Activated naive CD4-positive, alpha-beta T cell treated with anti-CD3 and anti-CD28 coated beads, Interleukin-2, amount 10 ng/mL, durations not matched to agents 7 days and 5 days (primary cell): ENCODE measurements around the gene PIERCE2.
"Not testable (repeated sequence)": the region's sequence is repeated elsewhere in the genome, so short reads cannot be mapped to it uniquely, and the experiment has no call there.

Source experiments
- CTCF ChIA-PET: fragments of 350-600 bp; sonication (Branson Sonifier 250); formaldehyde crosslinking; loops from one replicate; lab custom pipeline; 2021; ENCODE audit warnings: antibody characterized with exemption; lab: Charles Lee
- DNase-seq: peaks from one replicate; pipeline ENCODE4 v3.0.0-alpha.2; 2020
- H3K27ac Mint-ChIP-seq: one replicate; pipeline ENCODE4 v1.8.0; 2021; ENCODE audit warnings: mild to moderate bottlenecking, moderate library complexity, mixed read lengths
- H3K27me3 Mint-ChIP-seq: one replicate; pipeline ENCODE4 v1.8.0; 2021; ENCODE audit warnings: mild to moderate bottlenecking, mixed read lengths
- H3K36me3 Mint-ChIP-seq: one replicate; pipeline ENCODE4 v1.8.0; 2021; ENCODE audit warnings: mixed read lengths
- H3K4me1 Mint-ChIP-seq: one replicate; pipeline ENCODE4 v1.8.0; 2021; ENCODE audit warnings: mixed read lengths
- H3K4me3 Mint-ChIP-seq: one replicate; pipeline ENCODE4 v1.8.0; 2021; ENCODE audit warnings: mild to moderate bottlenecking, moderate library complexity, mixed read lengths
- H3K9me3 Mint-ChIP-seq: one replicate; pipeline ENCODE4 v1.8.0; 2021; ENCODE audit warnings: mixed read lengths

PIERCE2 gene, protein sequence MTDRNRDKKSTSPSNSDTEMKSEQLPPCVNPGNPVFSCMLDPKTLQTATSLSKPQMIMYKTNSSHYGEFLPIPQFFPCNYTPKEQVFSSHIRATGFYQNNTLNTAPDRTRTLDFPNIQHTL

DNA sequence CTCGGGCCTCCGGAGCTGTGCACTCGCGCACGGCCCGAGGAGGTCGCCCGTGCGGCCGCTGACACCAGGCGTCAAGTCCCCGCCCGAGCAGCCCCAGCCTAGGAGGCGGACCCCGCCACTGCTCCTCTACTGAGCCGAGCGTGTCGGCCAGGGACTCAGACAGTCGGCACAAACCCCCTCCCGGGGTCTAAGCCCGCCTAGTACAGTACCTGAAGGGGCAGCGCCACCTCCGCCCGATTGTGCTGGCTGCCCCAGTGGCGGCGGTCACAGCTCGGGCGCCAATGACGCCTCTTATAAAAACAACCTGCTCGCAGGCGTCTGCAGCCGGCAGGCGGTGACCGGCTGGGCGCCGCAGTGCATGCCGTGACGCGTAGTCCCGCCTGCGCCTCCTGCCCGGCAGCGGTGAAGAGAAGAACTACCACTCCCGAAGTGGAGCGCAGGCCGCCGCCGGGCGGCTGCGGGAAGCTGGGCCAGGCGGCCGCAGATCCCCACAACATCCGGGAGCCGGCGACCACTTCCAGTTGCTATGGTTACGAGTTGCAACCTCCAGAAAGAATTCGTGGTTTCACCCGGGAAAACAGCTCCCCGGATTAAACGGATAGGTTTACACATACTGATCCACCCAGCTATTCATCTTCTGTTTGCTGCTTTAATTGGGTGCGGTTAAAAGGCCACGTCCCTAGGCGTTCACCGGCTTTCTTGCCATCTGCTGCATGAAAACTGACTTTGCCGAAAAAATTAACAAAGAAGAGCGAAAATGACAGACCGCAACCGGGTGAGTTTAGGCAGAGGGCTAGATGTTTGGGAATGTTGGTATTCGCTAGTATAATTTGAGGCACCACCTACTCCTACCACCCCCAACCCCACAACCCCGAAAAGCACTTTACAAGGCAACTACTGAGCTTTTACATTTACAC, at the start of gene PIERCE2, which contains the start of gene CCPG1:
Gene PIERCE2 (plus strand): TSS at position 484 of the 917 bp plus-strand sequence. CDS start 274 bp downstream, at position 758.
Gene CCPG1 (minus strand): TSS at position 348 of the 917 bp plus-strand sequence. CDS start 18,935 bp downstream, outside the sequence.
- H3K4me3 Mint-ChIP-seq: peak within 1 kb of the TSS; percentile 76
- peak within 1 kb of the TSS; percentile 86 for H3K27ac Mint-ChIP-seq
- CTCF ChIA-PET: interaction anchor here (0.6 to 1.5 kb wide), 10 partner anchors 11 to 211 kb away, joined by 3 to 16 read pairs (median 3); partner anchors contain the start of genes PIGB, PIGBOS1 and RSL24D1
- H3K36me3 Mint-ChIP-seq: no peaks in the 10 kb centered on the region
- peaks cover 5% of the 10 kb centered on the region for H3K27me3 Mint-ChIP-seq
- peaks cover 26% of the 10 kb centered on the region for H3K4me1 Mint-ChIP-seq
- H3K9me3 Mint-ChIP-seq: no peaks in the 10 kb centered on the region
- DNase-seq: peak; percentile 92

DNA sequence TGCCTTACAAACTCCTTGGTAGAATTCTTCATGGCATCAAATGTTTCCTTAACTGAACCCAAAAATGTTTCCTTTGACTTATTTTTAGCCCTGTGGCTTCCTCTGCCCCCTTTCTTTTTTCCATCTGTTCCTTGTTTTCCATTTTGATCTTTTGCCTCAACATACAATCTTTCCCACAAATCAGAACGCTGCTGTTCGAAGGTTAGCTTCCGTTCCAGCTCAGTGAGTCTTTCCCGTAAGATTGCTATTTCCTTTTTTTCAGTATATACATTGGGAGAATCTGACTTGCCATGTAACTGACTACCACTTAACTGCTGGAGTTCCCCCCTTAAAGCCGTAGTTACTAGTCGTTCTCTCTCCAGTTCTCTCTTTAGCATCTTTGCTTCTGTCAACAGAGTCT, 48.0 kb upstream of the PIERCE2 start:
- Mint-ChIP-seq H3K27ac (no peak overlapping the region), H3K9me3 (no peaks in the 10 kb centered on the region), H3K4me1 (no peaks in the 10 kb centered on the region), H3K36me3 (peaks cover 20% of the 10 kb centered on the region), H3K27me3 (no peaks in the 10 kb centered on the region), H3K4me3 (no peak overlapping the region)
- DNase-seq: no peak
- CTCF ChIA-PET: no interaction called here

DNA sequence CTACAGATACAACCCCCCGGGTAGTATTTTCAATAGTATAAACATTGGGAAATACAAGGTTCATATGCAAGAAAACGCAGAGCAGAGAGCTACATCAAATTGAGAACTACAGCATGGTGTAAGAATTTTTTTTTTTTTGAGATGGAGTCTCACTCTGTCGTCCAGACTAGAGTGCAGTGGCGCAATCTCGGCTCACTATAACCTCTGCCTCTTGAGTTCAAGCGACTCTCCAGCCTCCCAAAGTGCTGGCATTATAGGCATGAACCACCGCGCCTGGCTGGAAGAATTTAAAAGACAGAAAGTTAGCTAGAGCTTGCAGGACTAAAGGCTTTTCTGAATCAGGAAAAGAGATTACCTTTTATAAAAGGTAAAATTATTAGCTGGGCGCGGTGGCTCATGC, 47.2 kb upstream of the PIERCE2 start:
- Mint-ChIP-seq H3K27ac (no peak overlapping the region), H3K36me3 (peaks cover 15% of the 10 kb centered on the region)

DNA sequence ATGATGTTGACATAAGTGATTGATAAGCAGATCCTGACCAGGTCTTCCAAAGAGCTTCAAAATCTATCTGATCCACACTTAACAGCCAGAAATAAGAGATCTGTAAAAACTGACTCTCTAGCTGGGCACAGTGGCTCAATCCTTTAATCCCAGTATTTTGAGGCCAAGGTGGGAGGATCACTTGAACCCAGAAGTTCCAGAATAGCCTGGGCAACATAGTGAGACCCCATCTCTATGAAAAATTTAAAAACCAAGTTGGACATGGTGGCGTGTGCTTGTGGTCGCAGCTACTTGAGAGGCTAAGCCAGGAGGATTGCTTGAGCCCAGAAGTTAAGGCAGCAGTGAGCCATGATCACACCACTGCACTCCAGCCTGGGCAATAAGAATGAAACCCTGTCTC, 45.7 kb upstream of the PIERCE2 start:
- H3K9me3 Mint-ChIP-seq: no peaks in the 10 kb centered on the region
- H3K27me3 Mint-ChIP-seq: no peaks in the 10 kb centered on the region
- H3K27ac Mint-ChIP-seq: no peak overlapping the region
- H3K36me3 Mint-ChIP-seq: peaks cover 7% of the 10 kb centered on the region
- DNase-seq: no peak
- H3K4me1 Mint-ChIP-seq: no peaks in the 10 kb centered on the region
- no peak overlapping the region for H3K4me3 Mint-ChIP-seq
- CTCF ChIA-PET: interaction anchor here (0.7 kb wide), 1 partner anchor 34 kb away, joined by 3 read pairs; no protein-coding TSS in a partner anchor

More for the DNA sequence above, 47.2 kb upstream of the PIERCE2 start:
- H3K27me3 Mint-ChIP-seq: no peaks in the 10 kb centered on the region
- H3K4me3 Mint-ChIP-seq: no peak overlapping the region
- DNase-seq: no peak
- no peaks in the 10 kb centered on the region for H3K9me3 Mint-ChIP-seq
- H3K4me1 Mint-ChIP-seq: no peaks in the 10 kb centered on the region
- CTCF ChIA-PET: no interaction called here

DNA sequence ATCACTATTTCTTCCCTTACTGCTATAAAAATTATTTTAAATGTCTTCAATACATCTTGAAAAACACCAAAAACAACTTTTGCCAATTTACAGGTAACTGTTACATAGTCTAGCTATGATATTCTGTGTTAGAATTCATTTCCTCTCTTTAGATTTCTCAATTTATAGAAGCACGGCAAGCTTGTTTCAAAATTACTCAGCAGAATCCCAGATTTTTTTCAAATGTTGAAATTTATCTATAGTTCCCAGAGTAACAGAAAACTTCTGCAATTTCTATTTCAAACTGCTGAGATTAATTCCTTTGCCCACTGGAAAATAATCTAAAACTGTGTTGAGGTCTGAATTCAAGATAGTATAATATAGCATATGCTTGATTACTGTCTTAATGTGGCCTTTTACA, 41.3 kb upstream of the PIERCE2 start:
- H3K27me3 Mint-ChIP-seq: no peaks in the 10 kb centered on the region
- H3K9me3 Mint-ChIP-seq: no peaks in the 10 kb centered on the region
- no peak overlapping the region for H3K4me3 Mint-ChIP-seq
- no peak overlapping the region for H3K27ac Mint-ChIP-seq
- no peaks in the 10 kb centered on the region for H3K36me3 Mint-ChIP-seq
- H3K4me1 Mint-ChIP-seq: peaks cover under 1% of the 10 kb centered on the region
- CTCF ChIA-PET: no interaction called here
- DNase-seq: no peak

DNA sequence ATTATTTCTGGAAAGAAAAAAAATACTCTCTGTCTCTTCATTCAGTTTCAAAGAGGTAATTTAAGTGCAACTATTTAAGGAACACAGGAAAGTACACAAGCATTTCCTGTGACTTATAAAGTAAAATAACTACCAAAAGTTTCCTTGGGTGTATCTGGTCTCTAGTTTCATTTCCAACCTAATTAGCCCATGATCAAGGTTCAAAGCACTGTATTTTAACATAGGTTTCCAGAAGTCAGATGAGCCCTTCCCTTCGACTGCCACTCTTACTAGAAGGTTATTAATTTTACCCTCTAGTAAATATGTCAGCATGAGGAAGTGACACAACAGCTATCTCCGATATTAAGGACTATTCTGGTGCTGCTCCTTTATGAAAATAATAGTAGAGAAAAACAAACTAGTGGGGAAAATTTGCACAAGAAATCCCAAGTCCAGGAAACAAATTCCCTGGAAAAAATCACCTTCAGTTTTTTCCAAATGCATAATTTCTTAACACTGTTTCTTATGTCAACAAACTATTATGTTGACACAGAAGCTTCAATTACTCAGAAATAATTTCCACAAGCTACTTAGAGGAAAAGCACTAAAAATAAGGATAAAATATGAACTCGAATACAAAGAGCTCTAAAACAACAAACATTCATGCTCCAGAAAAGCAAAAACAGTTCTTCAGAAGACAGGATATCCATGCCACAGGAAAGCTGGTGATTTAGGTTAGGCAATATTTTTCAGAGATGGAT, 35.4 kb upstream of the PIERCE2 start:
- CTCF ChIA-PET: interaction anchor here (1.1 to 1.7 kb wide), 2 partner anchors 36 to 67 kb away, joined by 3 to 4 read pairs; partner anchors contain the start of genes CCPG1 and PIERCE2
- peaks cover 3% of the 10 kb centered on the region for H3K36me3 Mint-ChIP-seq
- no peaks in the 10 kb centered on the region for H3K9me3 Mint-ChIP-seq

DNA sequence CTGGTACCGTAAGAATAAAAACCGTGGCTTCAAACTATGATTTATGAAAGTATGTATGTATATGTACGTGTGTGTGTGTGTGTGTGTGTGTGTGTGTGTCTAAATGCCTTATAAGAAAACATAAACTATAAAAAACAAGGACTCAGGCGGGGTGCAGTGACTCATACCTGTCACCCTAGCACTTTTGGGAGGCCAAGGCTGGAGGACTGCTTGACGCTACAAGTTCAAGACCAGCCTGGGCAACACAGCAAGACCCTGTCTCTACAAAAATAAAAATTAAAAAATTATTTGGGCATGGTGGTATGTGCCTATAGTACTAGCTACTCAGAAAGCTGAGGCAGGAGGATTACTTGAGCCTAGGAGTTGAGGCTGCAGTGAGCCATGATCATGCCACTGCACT, 29.2 kb upstream of the PIERCE2 start:
- H3K27me3 Mint-ChIP-seq: no peaks in the 10 kb centered on the region
- peaks cover 9% of the 10 kb centered on the region for H3K36me3 Mint-ChIP-seq
- CTCF ChIA-PET: no interaction called here
- H3K4me3 Mint-ChIP-seq: no peak overlapping the region
- DNase-seq: no peak
- no peaks in the 10 kb centered on the region for H3K9me3 Mint-ChIP-seq
- no peaks in the 10 kb centered on the region for H3K4me1 Mint-ChIP-seq
- H3K27ac Mint-ChIP-seq: no peak overlapping the region

More for the DNA sequence above, 35.4 kb upstream of the PIERCE2 start:
- no peaks in the 10 kb centered on the region for H3K27me3 Mint-ChIP-seq
- H3K4me3 Mint-ChIP-seq: no peak overlapping the region
- no peak for DNase-seq
- no peak overlapping the region for H3K27ac Mint-ChIP-seq
- H3K4me1 Mint-ChIP-seq: peaks cover 13% of the 10 kb centered on the region

DNA sequence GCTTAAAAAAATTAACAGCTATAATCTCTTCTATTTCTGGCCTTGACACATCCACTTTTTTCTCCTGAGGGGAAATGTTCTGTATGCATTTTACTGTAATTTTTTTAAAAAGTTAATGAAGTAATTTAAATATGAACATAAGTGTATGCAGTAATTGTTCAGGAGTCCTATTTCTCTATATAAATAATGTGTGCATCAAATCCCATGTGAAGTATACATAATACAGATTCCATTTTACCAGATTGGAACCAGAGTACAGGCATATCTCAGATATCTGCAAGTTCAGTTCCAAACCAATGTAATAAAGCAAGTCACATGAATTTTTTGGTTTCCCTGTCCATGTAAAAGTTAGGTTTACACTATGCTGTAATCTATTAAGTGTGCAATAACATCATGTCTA, 26.7 kb upstream of the PIERCE2 start:
- DNase-seq: no peak
- Mint-ChIP-seq H3K27me3 (no peaks in the 10 kb centered on the region), H3K9me3 (no peaks in the 10 kb centered on the region), H3K27ac (no peak overlapping the region), H3K36me3 (peaks cover 9% of the 10 kb centered on the region), H3K4me3 (no peak overlapping the region), H3K4me1 (no peaks in the 10 kb centered on the region)
- CTCF ChIA-PET: no interaction called here

DNA sequence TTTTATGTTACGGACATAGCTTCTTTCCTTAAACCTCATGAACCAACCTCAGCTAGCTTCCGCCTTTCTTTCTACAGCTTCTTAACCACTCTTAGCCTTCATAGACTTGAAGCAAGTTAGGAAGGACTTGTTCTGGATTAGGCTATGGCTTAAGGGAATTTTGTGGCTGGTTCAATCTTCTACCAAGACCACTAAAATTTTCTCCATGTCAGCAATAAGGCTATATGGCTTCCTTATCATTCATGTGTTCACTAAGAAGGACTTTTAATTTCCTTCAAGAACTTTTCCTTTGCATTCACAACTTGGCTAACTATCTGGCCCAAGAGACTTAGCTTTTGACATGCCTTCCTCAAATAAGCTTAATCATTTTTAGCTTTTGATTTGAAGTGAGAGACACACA, 24.6 kb upstream of the PIERCE2 start:
- no peaks in the 10 kb centered on the region for H3K4me1 Mint-ChIP-seq
- H3K9me3 Mint-ChIP-seq: no peaks in the 10 kb centered on the region
- H3K27ac Mint-ChIP-seq: no peak overlapping the region
- H3K36me3 Mint-ChIP-seq: peaks cover 10% of the 10 kb centered on the region
- H3K4me3 Mint-ChIP-seq: no peak overlapping the region
- DNase-seq: no peak
- CTCF ChIA-PET: no interaction called here
- no peaks in the 10 kb centered on the region for H3K27me3 Mint-ChIP-seq

DNA sequence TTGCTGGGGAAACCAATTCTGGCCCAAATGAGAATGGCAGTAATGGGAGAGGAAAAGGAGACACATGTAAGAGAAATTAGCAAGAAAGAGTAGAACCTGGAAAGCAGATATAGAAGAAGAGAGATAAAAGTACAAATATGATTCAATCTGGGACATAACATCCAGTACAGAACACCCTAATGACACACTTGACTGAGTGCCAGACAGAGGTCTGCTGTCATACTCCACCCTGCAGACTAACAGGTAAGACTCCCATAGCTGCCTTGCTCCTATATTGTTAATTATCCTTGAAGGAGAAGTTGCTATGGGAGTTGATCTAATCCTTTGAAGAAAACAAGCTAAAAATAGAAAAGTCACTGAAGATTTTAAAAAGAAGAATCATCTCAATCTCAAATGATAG, 21.3 kb upstream of the PIERCE2 start:
- CTCF ChIA-PET: no interaction called here
- H3K36me3 Mint-ChIP-seq: peaks cover 10% of the 10 kb centered on the region
- no peaks in the 10 kb centered on the region for H3K27me3 Mint-ChIP-seq
- no peak for DNase-seq
- H3K4me3 Mint-ChIP-seq: no peak overlapping the region
- H3K4me1 Mint-ChIP-seq: peaks cover 4% of the 10 kb centered on the region
- no peak overlapping the region for H3K27ac Mint-ChIP-seq
- no peaks in the 10 kb centered on the region for H3K9me3 Mint-ChIP-seq

DNA sequence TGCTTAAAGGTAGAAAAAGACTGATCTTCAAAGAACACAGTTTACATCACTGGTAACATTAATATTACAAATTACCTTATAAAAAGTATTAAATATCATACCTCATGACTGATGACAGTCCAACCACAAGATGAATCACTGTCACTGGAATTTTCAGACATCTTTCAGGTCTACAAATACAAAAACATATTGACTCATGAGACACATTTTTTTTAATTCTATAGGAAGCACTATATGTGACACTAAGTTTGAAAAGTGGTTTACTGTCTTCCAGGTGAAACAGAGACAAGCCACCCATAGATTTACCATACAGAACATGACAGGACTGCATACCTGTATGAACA, 19.1 kb upstream of the PIERCE2 start:
- Mint-ChIP-seq H3K27ac (no peak overlapping the region), H3K4me1 (peaks cover 4% of the 10 kb centered on the region), H3K36me3 (peaks cover 5% of the 10 kb centered on the region), H3K4me3 (no peak overlapping the region), H3K9me3 (no peaks in the 10 kb centered on the region), H3K27me3 (no peaks in the 10 kb centered on the region)
- CTCF ChIA-PET: no interaction called here
- DNase-seq: no peak

DNA sequence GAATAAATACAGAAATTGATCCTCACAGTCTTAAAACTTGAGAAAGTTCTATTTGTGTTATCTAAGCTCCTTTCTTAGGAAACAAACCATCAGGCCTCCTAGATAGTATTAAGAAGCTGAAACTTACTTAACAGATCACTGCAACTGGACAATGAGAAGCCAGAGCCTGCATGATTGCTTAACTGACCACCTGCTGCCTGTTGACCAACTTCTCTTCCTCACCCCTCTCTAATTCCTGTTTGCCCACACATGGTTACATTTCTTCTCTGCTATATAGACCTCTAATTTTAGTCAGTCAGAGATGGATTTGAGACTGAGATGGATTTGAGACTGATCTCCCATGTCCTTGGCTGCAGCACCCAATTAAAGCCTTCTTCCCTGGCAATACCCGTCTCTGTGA, 13.6 kb upstream of the PIERCE2 start:
- DNase-seq: no peak
- CTCF ChIA-PET: no interaction called here
- H3K4me1 Mint-ChIP-seq: no peaks in the 10 kb centered on the region
- H3K36me3 Mint-ChIP-seq: peaks cover 11% of the 10 kb centered on the region
- peaks cover 11% of the 10 kb centered on the region for H3K9me3 Mint-ChIP-seq
- no peak overlapping the region for H3K27ac Mint-ChIP-seq
- H3K4me3 Mint-ChIP-seq: no peak overlapping the region
- H3K27me3 Mint-ChIP-seq: no peaks in the 10 kb centered on the region

DNA sequence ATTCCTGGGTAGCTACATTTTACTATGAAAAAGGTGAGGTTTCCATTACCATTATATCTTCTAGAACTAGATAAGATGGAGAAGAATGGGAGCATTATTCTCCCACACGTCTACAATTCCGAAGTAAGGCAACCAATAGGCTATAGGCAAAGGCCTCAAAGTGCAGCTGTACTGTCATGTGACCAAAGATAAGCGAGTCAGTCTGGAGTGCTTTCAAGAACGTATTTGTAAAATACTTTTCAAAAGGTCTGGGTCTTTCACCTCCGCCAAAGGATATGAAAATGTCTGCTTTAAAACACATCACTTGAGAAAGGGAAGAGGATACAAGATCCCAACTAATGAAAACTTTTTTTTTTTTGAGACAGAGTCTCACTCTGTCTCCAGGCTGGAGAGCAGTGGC, 10.1 kb upstream of the PIERCE2 start:
- H3K36me3 Mint-ChIP-seq: peaks cover 11% of the 10 kb centered on the region
- no peak for DNase-seq
- CTCF ChIA-PET: no interaction called here
- peaks cover 11% of the 10 kb centered on the region for H3K9me3 Mint-ChIP-seq
- H3K27me3 Mint-ChIP-seq: no peaks in the 10 kb centered on the region
- no peak overlapping the region for H3K4me3 Mint-ChIP-seq
- H3K27ac Mint-ChIP-seq: no peak overlapping the region
- H3K4me1 Mint-ChIP-seq: peaks cover 8% of the 10 kb centered on the region

DNA sequence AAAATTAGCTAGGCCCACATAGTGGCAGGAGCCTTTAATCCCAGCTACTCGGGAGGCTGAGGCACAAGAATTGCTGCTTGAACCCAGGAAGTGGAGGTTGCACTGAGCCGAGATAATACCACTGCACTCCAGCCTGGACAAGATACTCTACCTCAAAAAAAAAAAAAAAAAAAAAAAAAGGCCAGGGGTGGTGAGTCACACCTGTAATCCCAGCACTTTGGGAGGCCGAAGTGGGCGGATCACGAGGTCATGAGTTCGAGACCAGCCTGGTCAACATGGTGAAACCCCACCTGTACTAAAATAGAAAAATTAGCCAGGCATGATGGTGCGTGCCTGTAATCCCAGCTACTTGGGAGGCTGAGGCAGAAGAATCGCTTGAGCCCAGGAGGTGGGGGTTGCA, 8.2 kb upstream of the PIERCE2 start:
- H3K27me3 Mint-ChIP-seq, CTCF ChIA-PET, DNase-seq, H3K4me3 Mint-ChIP-seq, H3K9me3 Mint-ChIP-seq, H3K27ac Mint-ChIP-seq, H3K36me3 Mint-ChIP-seq: not testable (repeated sequence)
- H3K4me1 Mint-ChIP-seq: peaks cover 20% of the 10 kb centered on the region
